ENCODE measurements around the gene PHEX.

Gene PHEX

DNA sequence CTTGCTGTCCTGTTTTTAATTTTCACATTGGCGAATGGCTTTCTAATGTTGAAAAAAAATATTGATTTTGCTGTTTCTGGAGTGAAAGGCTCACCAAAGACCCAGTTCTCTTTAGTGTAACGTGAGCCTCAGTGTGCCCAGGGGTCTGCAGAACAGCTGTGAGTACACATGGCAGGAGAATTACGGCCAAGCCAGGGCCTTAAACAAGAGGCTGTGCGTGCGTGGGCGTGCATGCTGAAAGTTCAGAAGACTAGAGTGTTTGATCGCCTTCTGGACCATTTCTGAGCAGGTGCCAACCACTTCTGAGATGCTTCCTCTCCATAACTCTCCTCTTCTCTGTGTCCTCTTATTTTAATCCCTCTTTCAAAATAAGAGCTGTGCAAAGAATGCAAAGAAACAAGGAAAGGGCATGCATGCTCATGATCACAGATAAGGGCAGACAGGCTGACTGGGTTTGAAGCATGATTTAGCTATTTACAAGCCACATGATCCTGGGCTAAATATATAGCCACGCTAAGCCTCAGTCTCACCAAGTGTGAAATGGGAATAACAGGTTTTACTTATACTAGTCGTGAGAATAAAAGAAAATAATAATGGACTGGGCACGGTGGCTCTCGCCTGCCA, 9.9 kb downstream of the PHEX start:
- Histone ChIP-seq H3K9ac (ENCODE audit: low read length) (no peak overlapping the region), H3K9me3 (replicated peaks; ENCODE audit: insufficient read depth, low read length) (no peaks in the 10 kb centered on the region), H2AFZ (ENCODE audit: low read length) (no peak overlapping the region), H3K4me2 (ENCODE audit: low read depth, low read length) (no peak overlapping the region), H3K4me3 (ENCODE audit: low read length) (no peak overlapping the region), H3K9me2 (replicated peaks; ENCODE audit: insufficient read depth, low read length) (no peaks in the 10 kb centered on the region), H3K27me3 (replicated peaks; ENCODE audit: insufficient read depth, low read length) (no peaks in the 10 kb centered on the region), H3K4me1 (ENCODE audit: low read length) (no peaks in the 10 kb centered on the region), H3F3A (ENCODE audit: insufficient read depth, low read length) (no peaks in the 10 kb centered on the region), H3K27ac (ENCODE audit: low read length) (no peak overlapping the region), H3K79me2 (ENCODE audit: low read length) (no peaks in the 10 kb centered on the region), H4K20me1 (ENCODE audit: insufficient read depth, low read length) (no peaks in the 10 kb centered on the region), H3K36me3 (replicated peaks; ENCODE audit: insufficient read depth, low read length) (no peaks in the 10 kb centered on the region)
- DNase-seq, result no peak
- TF ChIP-seq, protein P1, sequence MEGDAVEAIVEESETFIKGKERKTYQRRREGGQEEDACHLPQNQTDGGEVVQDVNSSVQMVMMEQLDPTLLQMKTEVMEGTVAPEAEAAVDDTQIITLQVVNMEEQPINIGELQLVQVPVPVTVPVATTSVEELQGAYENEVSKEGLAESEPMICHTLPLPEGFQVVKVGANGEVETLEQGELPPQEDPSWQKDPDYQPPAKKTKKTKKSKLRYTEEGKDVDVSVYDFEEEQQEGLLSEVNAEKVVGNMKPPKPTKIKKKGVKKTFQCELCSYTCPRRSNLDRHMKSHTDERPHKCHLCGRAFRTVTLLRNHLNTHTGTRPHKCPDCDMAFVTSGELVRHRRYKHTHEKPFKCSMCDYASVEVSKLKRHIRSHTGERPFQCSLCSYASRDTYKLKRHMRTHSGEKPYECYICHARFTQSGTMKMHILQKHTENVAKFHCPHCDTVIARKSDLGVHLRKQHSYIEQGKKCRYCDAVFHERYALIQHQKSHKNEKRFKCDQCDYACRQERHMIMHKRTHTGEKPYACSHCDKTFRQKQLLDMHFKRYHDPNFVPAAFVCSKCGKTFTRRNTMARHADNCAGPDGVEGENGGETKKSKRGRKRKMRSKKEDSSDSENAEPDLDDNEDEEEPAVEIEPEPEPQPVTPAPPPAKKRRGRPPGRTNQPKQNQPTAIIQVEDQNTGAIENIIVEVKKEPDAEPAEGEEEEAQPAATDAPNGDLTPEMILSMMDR (IDR thresholded peaks at IDR 0.05; ENCODE audit: low read length), result no peak
- no peak for TF ChIP-seq EZH2phosphoT487 (IDR thresholded peaks at IDR 0.05; ENCODE audit: low read length)
- no peak for TF ChIP-seq EZH2 (optimal IDR thresholded peaks at IDR 0.05; ENCODE audit: low read depth, low read length)

DNA sequence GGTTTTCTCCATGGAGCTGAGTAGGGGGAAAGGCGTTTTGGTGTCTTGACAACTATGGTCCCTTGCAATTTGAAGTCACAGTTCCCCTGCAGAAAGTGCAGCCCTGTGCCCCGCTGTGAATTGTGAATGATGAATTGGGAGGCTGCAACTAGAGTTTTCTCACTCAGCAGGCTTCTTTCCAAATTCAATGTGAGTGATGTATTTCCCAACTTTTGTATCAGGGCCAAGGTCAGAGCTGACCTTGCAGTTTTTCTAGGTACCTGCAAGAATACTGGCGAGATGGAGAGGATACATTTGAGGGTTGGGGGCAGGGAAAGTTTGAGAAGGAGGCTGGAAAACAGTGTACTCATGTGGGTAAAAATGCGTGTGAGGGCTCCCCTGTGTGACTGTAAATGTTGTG, 11.7 kb downstream of the PHEX start:
- no peaks in the 10 kb centered on the region for H4K20me1 ChIP-seq (ENCODE audit: insufficient read depth, low read length)
- no peak overlapping the region for H3K4me3 ChIP-seq (ENCODE audit: low read length)
- no peaks in the 10 kb centered on the region for H3K36me3 ChIP-seq (replicated peaks; ENCODE audit: insufficient read depth, low read length)
- no peak for DNase-seq
- no peaks in the 10 kb centered on the region for H3K79me2 ChIP-seq (ENCODE audit: low read length)
- no peak overlapping the region for H3K27ac ChIP-seq (ENCODE audit: low read length)
- no peaks in the 10 kb centered on the region for H3K4me1 ChIP-seq (ENCODE audit: low read length)
- H3K9me3 ChIP-seq (replicated peaks; ENCODE audit: insufficient read depth, low read length), result no peaks in the 10 kb centered on the region
- no peak overlapping the region for H3K4me2 ChIP-seq (ENCODE audit: low read depth, low read length)
- H3F3A ChIP-seq (ENCODE audit: insufficient read depth, low read length), result no peaks in the 10 kb centered on the region
- no peaks in the 10 kb centered on the region for H3K9me2 ChIP-seq (replicated peaks; ENCODE audit: insufficient read depth, low read length)
- TF ChIP-seq EZH2 (optimal IDR thresholded peaks at IDR 0.05; ENCODE audit: low read depth, low read length) (no peak), EZH2phosphoT487 (IDR thresholded peaks at IDR 0.05; ENCODE audit: low read length) (no peak)
- TF ChIP-seq, protein P1 (IDR thresholded peaks at IDR 0.05; ENCODE audit: low read length), result no peak
- no peak overlapping the region for H2AFZ ChIP-seq (ENCODE audit: low read length)
- no peaks in the 10 kb centered on the region for H3K27me3 ChIP-seq (replicated peaks; ENCODE audit: insufficient read depth, low read length)
- no peak overlapping the region for H3K9ac ChIP-seq (ENCODE audit: low read length)

DNA sequence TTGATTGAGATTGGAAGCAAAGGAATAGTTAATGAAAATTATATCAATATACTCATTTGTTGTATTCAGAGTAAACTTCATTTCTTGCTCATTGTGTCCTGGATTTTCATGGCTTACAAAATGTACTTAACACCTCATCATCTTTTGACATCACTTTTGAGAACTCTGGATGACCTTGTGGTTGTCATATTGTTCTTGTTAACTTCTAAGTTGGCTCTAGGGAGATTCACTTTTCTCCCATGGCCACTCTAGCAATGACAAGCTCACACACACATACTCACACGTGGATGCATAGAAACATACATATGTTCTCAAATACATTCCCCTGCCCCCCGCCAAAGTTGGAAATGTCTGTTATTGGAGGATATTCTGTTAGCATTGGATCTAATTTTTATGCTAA, 15.3 kb downstream of the PHEX start:
- TF ChIP-seq, protein P1 (IDR thresholded peaks at IDR 0.05; ENCODE audit: low read length), result no peak
- TF ChIP-seq EZH2 (optimal IDR thresholded peaks at IDR 0.05; ENCODE audit: low read depth, low read length), result no peak
- H2AFZ ChIP-seq (ENCODE audit: low read length), result no peak overlapping the region
- no peak for DNase-seq
- no peaks in the 10 kb centered on the region for H3K27me3 ChIP-seq (replicated peaks; ENCODE audit: insufficient read depth, low read length)
- no peaks in the 10 kb centered on the region for H3F3A ChIP-seq (ENCODE audit: insufficient read depth, low read length)
- no peaks in the 10 kb centered on the region for H3K36me3 ChIP-seq (replicated peaks; ENCODE audit: insufficient read depth, low read length)
- H3K79me2 ChIP-seq (ENCODE audit: low read length), result no peaks in the 10 kb centered on the region
- H3K9me3 ChIP-seq (replicated peaks; ENCODE audit: insufficient read depth, low read length), result no peaks in the 10 kb centered on the region
- no peaks in the 10 kb centered on the region for H3K9me2 ChIP-seq (replicated peaks; ENCODE audit: insufficient read depth, low read length)
- H3K4me3 ChIP-seq (ENCODE audit: low read length), result no peak overlapping the region
- H4K20me1 ChIP-seq (ENCODE audit: insufficient read depth, low read length), result no peaks in the 10 kb centered on the region
- H3K9ac ChIP-seq (ENCODE audit: low read length), result no peak overlapping the region
- no peak overlapping the region for H3K27ac ChIP-seq (ENCODE audit: low read length)
- H3K4me1 ChIP-seq (ENCODE audit: low read length), result no peaks in the 10 kb centered on the region
- no peak overlapping the region for H3K4me2 ChIP-seq (ENCODE audit: low read depth, low read length)

All from MM.1S (cell line).